HEK293T (cell line): ENCODE measurements around the gene ELP4.

ENCODE experiments used
- BHLHE40 ChIP-seq: fragments of 450-650 bp; IDR thresholded peaks from 2 replicates; pipeline ENCODE4 v1.6.1; 2016; ENCODE audit warnings: mild to moderate bottlenecking, moderate library complexity, borderline replicate concordance
- FOXA1 ChIP-seq: fragments of 450-650 bp; IDR thresholded peaks from 2 replicates; pipeline ENCODE4 v1.6.1; 2016; ENCODE audit warnings: mild to moderate bottlenecking
- FOXM1 ChIP-seq: fragments of 450-650 bp; IDR thresholded peaks from 2 replicates; pipeline ENCODE4 v1.6.1; 2017; ENCODE audit warnings: mild to moderate bottlenecking, borderline replicate concordance
- LEF1 ChIP-seq: fragments of 450-650 bp; IDR thresholded peaks from 2 replicates; pipeline ENCODE4 v1.6.1; 2017; ENCODE audit warnings: mild to moderate bottlenecking, borderline replicate concordance
- SP1 ChIP-seq: fragments of 450-650 bp; IDR thresholded peaks from 2 replicates; pipeline ENCODE4 v1.6.1; 2017

DNA sequence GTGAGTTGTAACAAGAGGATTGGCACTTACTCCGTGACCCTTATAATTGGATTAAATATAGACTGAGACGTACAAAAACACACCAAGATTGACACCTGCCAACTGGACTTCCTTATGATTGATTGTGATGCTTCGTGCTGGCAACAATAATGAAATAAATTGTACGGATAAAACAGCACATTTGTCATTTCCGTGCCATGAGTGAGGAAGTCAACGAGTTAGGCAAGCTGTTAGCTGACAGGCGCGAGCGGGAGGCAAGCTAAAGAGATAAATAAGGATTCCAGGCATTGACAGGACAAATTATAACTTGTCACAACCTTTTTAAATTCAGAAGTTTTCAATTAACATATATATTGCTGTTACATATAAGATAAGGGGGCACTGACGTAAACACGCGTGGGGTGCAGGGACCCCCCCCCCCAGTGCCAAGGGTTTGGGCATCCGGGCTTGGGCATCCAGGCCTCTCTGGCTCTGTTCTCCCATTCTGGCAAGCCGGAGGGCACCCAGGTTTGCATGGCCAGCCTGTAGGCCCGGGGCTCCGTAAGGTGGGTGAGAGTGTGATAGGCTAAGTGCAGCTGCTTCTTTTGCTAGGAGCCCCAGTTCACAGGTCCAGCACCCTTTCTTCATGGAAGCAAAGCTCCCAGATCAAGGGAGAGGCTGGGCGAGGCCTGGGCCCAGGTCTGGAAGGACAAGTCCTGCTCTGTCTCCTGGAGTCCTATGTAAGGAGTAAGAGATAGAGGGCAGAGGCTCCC, 312.8 kb downstream of the ELP4 start:
- TF ChIP-seq LEF1 (no peak), FOXA1 (no peak), BHLHE40 (no peak), FOXM1 (no peak), SP1 (no peak)
